Measurements from ENCODE around the gene ZNF98. TPM values are rescaled to one million over a fixed set of nuclear protein-coding genes. Genes with fewer than 3 reads are reported as not detected.

Gene ZNF98
- total RNA-seq, 1 donor from 2014 or later, result not detected

DNA sequence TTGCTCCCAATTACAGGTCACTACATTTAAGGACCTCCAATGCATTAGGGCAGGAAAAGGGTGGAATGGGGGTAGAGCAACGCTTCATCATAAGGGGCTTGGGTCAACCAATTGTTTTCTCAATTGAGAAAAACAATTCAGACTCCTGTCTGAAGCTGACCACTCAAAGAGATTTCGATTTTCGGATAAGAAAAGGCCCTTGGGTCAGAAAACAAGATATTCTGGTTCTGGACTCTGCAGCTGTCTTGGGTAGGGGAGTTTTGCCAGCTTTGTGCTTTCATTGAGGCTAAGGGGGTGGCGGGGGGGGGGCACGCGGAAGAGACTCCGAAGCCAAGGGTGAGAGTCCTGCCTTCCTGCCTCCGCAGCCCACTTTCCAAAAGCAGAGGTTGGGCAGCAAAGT is 4.8 kb upstream of the ZNF98 start:
- Mint-ChIP-seq H3K36me3 (ENCODE audit: unreplicated experiment) (peaks cover 5% of the 10 kb centered on the region), H3K4me1 (ENCODE audit: low read depth, unreplicated experiment) (no peaks in the 10 kb centered on the region), H3K9me3 (ENCODE audit: unreplicated experiment) (peaks cover 11% of the 10 kb centered on the region)

GRCh38 chr19:22421797-22422196 is 349 bp downstream of the ZNF98 start:
- Mint-ChIP-seq H3K4me3 (ENCODE audit: unreplicated experiment) (no peak overlapping the region), H3K27ac (ENCODE audit: unreplicated experiment) (no peak overlapping the region), H3K36me3 (ENCODE audit: unreplicated experiment) (peaks cover 5% of the 10 kb centered on the region), H3K4me1 (ENCODE audit: low read depth, unreplicated experiment) (no peaks in the 10 kb centered on the region), H3K27me3 (ENCODE audit: unreplicated experiment) (no peaks in the 10 kb centered on the region), H3K9me3 (ENCODE audit: unreplicated experiment) (peaks cover 11% of the 10 kb centered on the region)
- TF ChIP-seq, protein P1, sequence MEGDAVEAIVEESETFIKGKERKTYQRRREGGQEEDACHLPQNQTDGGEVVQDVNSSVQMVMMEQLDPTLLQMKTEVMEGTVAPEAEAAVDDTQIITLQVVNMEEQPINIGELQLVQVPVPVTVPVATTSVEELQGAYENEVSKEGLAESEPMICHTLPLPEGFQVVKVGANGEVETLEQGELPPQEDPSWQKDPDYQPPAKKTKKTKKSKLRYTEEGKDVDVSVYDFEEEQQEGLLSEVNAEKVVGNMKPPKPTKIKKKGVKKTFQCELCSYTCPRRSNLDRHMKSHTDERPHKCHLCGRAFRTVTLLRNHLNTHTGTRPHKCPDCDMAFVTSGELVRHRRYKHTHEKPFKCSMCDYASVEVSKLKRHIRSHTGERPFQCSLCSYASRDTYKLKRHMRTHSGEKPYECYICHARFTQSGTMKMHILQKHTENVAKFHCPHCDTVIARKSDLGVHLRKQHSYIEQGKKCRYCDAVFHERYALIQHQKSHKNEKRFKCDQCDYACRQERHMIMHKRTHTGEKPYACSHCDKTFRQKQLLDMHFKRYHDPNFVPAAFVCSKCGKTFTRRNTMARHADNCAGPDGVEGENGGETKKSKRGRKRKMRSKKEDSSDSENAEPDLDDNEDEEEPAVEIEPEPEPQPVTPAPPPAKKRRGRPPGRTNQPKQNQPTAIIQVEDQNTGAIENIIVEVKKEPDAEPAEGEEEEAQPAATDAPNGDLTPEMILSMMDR (IDR thresholded peaks at IDR 0.05; ENCODE audit: partially characterized antibody, unreplicated experiment), result no peak
- DNase-seq, result no peak

More for the DNA sequence above, 4.8 kb upstream of the ZNF98 start:
- no peak overlapping the region for H3K27ac Mint-ChIP-seq (ENCODE audit: unreplicated experiment)
- no peaks in the 10 kb centered on the region for H3K27me3 Mint-ChIP-seq (ENCODE audit: unreplicated experiment)
- no peak for DNase-seq
- TF ChIP-seq, protein P1 (IDR thresholded peaks at IDR 0.05; ENCODE audit: partially characterized antibody, unreplicated experiment), result no peak
- H3K4me3 Mint-ChIP-seq (ENCODE audit: unreplicated experiment), result no peak overlapping the region

GRCh38 chr19:22354665-22355064 is 67.5 kb downstream of the ZNF98 start:
- no peak for DNase-seq
- TF ChIP-seq, protein P1 (IDR thresholded peaks at IDR 0.05; ENCODE audit: partially characterized antibody, unreplicated experiment), result no peak
- peaks cover 12% of the 10 kb centered on the region for H3K9me3 Mint-ChIP-seq (ENCODE audit: unreplicated experiment)
- H3K4me1 Mint-ChIP-seq (ENCODE audit: low read depth, unreplicated experiment), result no peaks in the 10 kb centered on the region
- H3K4me3 Mint-ChIP-seq (ENCODE audit: unreplicated experiment), result no peak overlapping the region
- H3K36me3 Mint-ChIP-seq (ENCODE audit: unreplicated experiment), result no peaks in the 10 kb centered on the region
- H3K27me3 Mint-ChIP-seq (ENCODE audit: unreplicated experiment), result no peaks in the 10 kb centered on the region
- H3K27ac Mint-ChIP-seq (ENCODE audit: unreplicated experiment), result no peak overlapping the region

Other genes starting within 250 kb of the ZNF98 start
- not detected for gene ZNF676, start 225.4 kb downstream of the ZNF98 start, total RNA-seq (ENCODE audit: unreplicated experiment)
- gene ZNF729, start 135.9 kb downstream of the ZNF98 start, total RNA-seq (ENCODE audit: unreplicated experiment), result not detected
- not detected for gene ZNF492, start 212.0 kb upstream of the ZNF98 start, total RNA-seq (ENCODE audit: unreplicated experiment)